Activated gamma-delta T cell treated with anti-CD3 and anti-CD28 coated beads, Interleukin-2, amount 50 U/mL, for 16 hours (primary cell): ENCODE results near the gene CCDC9.
"Not testable (repeated sequence)": the region's sequence is repeated elsewhere in the genome, so short reads cannot be mapped to it uniquely, and the experiment has no call there.

Experiments used
- DNase-seq: peaks from one replicate; pipeline ENCODE4 v3.0.0-alpha.2; 2020; ENCODE audit warnings: low read depth

Gene CCDC9

GRCh38 chr19:47261946-47262793 lies 5.8 kb downstream of the CCDC9 start:
- DNase-seq = not testable (repeated sequence)

GRCh38 chr19:47264629-47265028 lies 8.3 kb downstream of the CCDC9 start:
- no peak for DNase-seq

GRCh38 chr19:47266401-47266941 lies 10.1 kb downstream of the CCDC9 start:
- no peak for DNase-seq

- DNase-seq = no peak
Observed at GRCh38 chr19:47267350-47267759, 11.0 kb downstream of the CCDC9 start.

- DNase-seq = no peak
Observed at GRCh38 chr19:47268028-47268427, 11.7 kb downstream of the CCDC9 start.

GRCh38 chr19:47269596-47269995 lies 13.3 kb downstream of the CCDC9 start:
- no peak for DNase-seq

- DNase-seq = no peak
Observed at GRCh38 chr19:47270408-47270807, 14.1 kb downstream of the CCDC9 start.

- no peak for DNase-seq
Observed at GRCh38 chr19:47271949-47272348, 15.6 kb downstream of the CCDC9 start.

- DNase-seq = peak; percentile 30
Observed at GRCh38 chr19:47272448-47273312, 16.4 kb downstream of the CCDC9 start.

GRCh38 chr19:47273313-47274070 lies 17.2 kb downstream of the CCDC9 start:
- DNase-seq = peak; percentile 81

- peak; percentile 100 for DNase-seq
Observed at GRCh38 chr19:47274071-47274890, 18.0 kb downstream of the CCDC9 start, which contains the start of gene INAFM1. Gene INAFM1, plus strand, starts transcription at chr19:47274885. Its CDS starts 35 bp downstream, at chr19:47274920.

- no peak for DNase-seq
Observed at GRCh38 chr19:47274891-47275761, 18.8 kb downstream of the CCDC9 start.

- no peak for DNase-seq
Observed at GRCh38 chr19:47275791-47276461, 19.6 kb downstream of the CCDC9 start.

GRCh38 chr19:47276513-47276912 lies 20.2 kb downstream of the CCDC9 start:
- not testable (repeated sequence) for DNase-seq

- DNase-seq = no peak
Observed at GRCh38 chr19:47280183-47280797, 24.0 kb downstream of the CCDC9 start.

GRCh38 chr19:47283405-47284059 lies 27.2 kb downstream of the CCDC9 start:
- no peak for DNase-seq

- DNase-seq = peak; percentile 49
Observed at GRCh38 chr19:47284324-47284899, 28.1 kb downstream of the CCDC9 start.

- peak; percentile 71 for DNase-seq
Observed at GRCh38 chr19:47296036-47296435, 39.7 kb downstream of the CCDC9 start.
